CD14-positive monocyte (primary cell): ENCODE results near the gene TMTC1. TPM values are rescaled to one million over a fixed set of nuclear protein-coding genes. Genes with fewer than 3 reads are reported as not detected.

Experiments used
- DNase-seq, 3 donors: peaks; one replicate each; pipeline ENCODE4 v3.0.0-alpha.2; 2011 to 2022
- H2AFZ ChIP-seq: 2 replicates; pipeline ENCODE4 v1.6.0; 2012; ENCODE audit warnings: mild to moderate bottlenecking, low read depth, low read length, inconsistent platforms; ENCODE audit not compliant: insufficient read depth, poor library complexity, severe bottlenecking
- H3K27ac ChIP-seq, 2 donors: 1 replicate in 1 of 2; 2 replicates in 1 of 2; pipeline ENCODE4 v1.5.1; 2012 to 2013; ENCODE audit warnings: low read length in 2 of 2, control low read depth in 1 of 2, inconsistent platforms in 1 of 2, low read depth in 1 of 2, mild to moderate bottlenecking in 1 of 2
- H3K27me3 ChIP-seq, 2 donors: one replicate each; pipeline versions ENCODE4 v1.6.0 to v1.6.1; 2011 to 2013; ENCODE audit warnings: low read length in 2 of 2; ENCODE audit not compliant: control insufficient read depth in 2 of 2, insufficient read depth in 2 of 2
- H3K36me3 ChIP-seq, 2 donors: replicated peaks in 1 of 2; 1 replicate in 1 of 2; 2 replicates in 1 of 2; pipeline versions ENCODE4 v1.5.1 to v1.6.1; 2012 to 2013; ENCODE audit warnings: low read length in 2 of 2, control low read depth in 1 of 2, inconsistent platforms in 1 of 2, mild to moderate bottlenecking in 1 of 2; ENCODE audit not compliant: insufficient read depth in 2 of 2, control insufficient read depth in 1 of 2
- H3K4me1 ChIP-seq, 2 donors: 1 replicate in 1 of 2; 2 replicates in 1 of 2; pipeline versions ENCODE4 v1.5.1 to v1.6.1; 2012 to 2013; ENCODE audit warnings: low read length in 2 of 2, control low read depth in 1 of 2, inconsistent platforms in 1 of 2, mild to moderate bottlenecking in 1 of 2, moderate library complexity in 1 of 2; ENCODE audit not compliant: insufficient read depth in 2 of 2, control insufficient read depth in 1 of 2
- H3K4me2 ChIP-seq: replicated peaks from 2 replicates; pipeline ENCODE3; 2012; ENCODE audit warnings: low read length, moderate library complexity, mild to moderate bottlenecking; ENCODE audit not compliant: poor library complexity, severe bottlenecking; ENCODE audit errors: extremely low read depth
- H3K4me3 ChIP-seq, 3 experiments: fragments of 200-600 bp in 1 of 3; sonication (generic) in 1 of 3; replicated peaks in 1 of 3; 1 replicate in 2 of 3; 2 replicates in 1 of 3; pipeline ENCODE4 v1.5.1; 2011 to 2013; ENCODE audit warnings: low read length in 3 of 3, mild to moderate bottlenecking in 3 of 3, control low read depth in 2 of 3, low read depth in 2 of 3, inconsistent platforms in 1 of 3, moderate library complexity in 1 of 3
- H3K79me2 ChIP-seq: 2 replicates; pipeline ENCODE4 v1.6.0; 2012; ENCODE audit warnings: mild to moderate bottlenecking, control low read depth, inconsistent platforms, low read length, moderate library complexity; ENCODE audit not compliant: insufficient read depth
- H3K9ac ChIP-seq: 2 replicates; pipeline ENCODE4 v1.6.0; 2017; ENCODE audit warnings: low read length, mild to moderate bottlenecking; ENCODE audit not compliant: insufficient read depth, poor library complexity, severe bottlenecking
- H3K9me3 ChIP-seq, 2 donors: replicated peaks in 1 of 2; 1 replicate in 1 of 2; 2 replicates in 1 of 2; pipeline versions ENCODE4 v1.5.1 to v1.6.1; 2012 to 2013; ENCODE audit warnings: low read length in 2 of 2, control low read depth in 1 of 2; ENCODE audit not compliant: control insufficient read depth in 1 of 2, insufficient read depth in 1 of 2
- H4K20me1 ChIP-seq: 2 replicates; pipeline ENCODE4 v1.6.0; 2012; ENCODE audit warnings: mild to moderate bottlenecking, low read length, control low read depth, moderate library complexity; ENCODE audit not compliant: insufficient read depth
- H3K27ac Mint-ChIP-seq, 7 donors: one replicate each; pipeline ENCODE4 v1.8.0; 2020; ENCODE audit warnings: mild to moderate bottlenecking in 7 of 7, mixed read lengths in 7 of 7, moderate library complexity in 6 of 7, inconsistent platforms in 2 of 7
- H3K27me3 Mint-ChIP-seq, 3 donors: one replicate each; pipeline ENCODE4 v1.8.0; 2021 to 2022; ENCODE audit warnings: low read depth in 3 of 3, mild to moderate bottlenecking in 3 of 3, mixed read lengths in 3 of 3, moderate library complexity in 3 of 3, inconsistent platforms in 1 of 3
- H3K36me3 Mint-ChIP-seq, 2 donors: one replicate each; pipeline ENCODE4 v1.8.0; 2020; ENCODE audit warnings: mixed read lengths in 2 of 2, inconsistent platforms in 1 of 2, mild to moderate bottlenecking in 1 of 2
- H3K4me1 Mint-ChIP-seq: one replicate; pipeline ENCODE4 v1.8.0; 2020; ENCODE audit warnings: mild to moderate bottlenecking, mixed read lengths
- H3K4me3 Mint-ChIP-seq, 2 donors: one replicate each; pipeline ENCODE4 v1.8.0; 2020; ENCODE audit warnings: mild to moderate bottlenecking in 2 of 2, mixed read lengths in 2 of 2, moderate library complexity in 1 of 2
- H3K9me3 Mint-ChIP-seq, 7 donors: one replicate each; pipeline ENCODE4 v1.8.0; 2020 to 2022; ENCODE audit warnings: mixed read lengths in 7 of 7, mild to moderate bottlenecking in 6 of 7, moderate library complexity in 6 of 7, inconsistent platforms in 2 of 7
- CTCF ChIP-seq: fragments of 200-600 bp; IDR thresholded peaks from one replicate; pipeline ENCODE4 v1.8.0; 2022; ENCODE audit warnings: antibody characterized with exemption, mild to moderate bottlenecking
- WGBS: methylation state at CpG from one replicate; pipeline ENCODE4 v1.1.5; 2013; ENCODE audit warnings: missing lambda C conversion rate; ENCODE audit not compliant: insufficient coverage; 5-methylcytosine and 5-hydroxymethylcytosine counted together
- intact Hi-C, 2 donors: fragments of 100-400 bp; cut with micrococcal nuclease; formaldehyde crosslinking; loops; one replicate each; pipeline versions ENCODE4 v1.15.0 to v1.15.1; 2023
- polyA plus RNA-seq, 3 donors: library from polyadenylated mRNA; depleted of rRNA in 1 of 3; unstranded in 2 of 3; stranded (reverse) in 1 of 3; fragments of 300-500 nt in 2 of 3; fragments of >200 nt in 1 of 3; fragmentation: Illumina TruSeq in 2 of 3; gene quantifications; 1 replicate in 2 of 3; 2 replicates in 1 of 3; pipeline ENCODE4 v1.2.3, GENCODE V29; 2012 to 2021

TMTC1 gene
- polyA plus RNA-seq, 3 donors = 0.57 to 5.6 (median 2.1) TPM

GRCh38 chr12:29763301-29763683, 20.4 kb downstream of the TMTC1 start:
- intact Hi-C loops = no loop called here
- Histone ChIP-seq H3K36me3 (peaks cover 0 to 3% of the 10 kb centered on the region in 2 donors), H3K27ac (no peak overlapping the region), H3K27me3 (peaks cover 0 to 2% of the 10 kb centered on the region in 2 donors), H3K9me3 (no peaks in the 10 kb centered on the region), H3K9ac (no peak overlapping the region), H3K4me2 (no peak overlapping the region), H3K79me2 (no peaks in the 10 kb centered on the region), H4K20me1 (no peaks in the 10 kb centered on the region), H3K4me1 (peaks cover 0 to 11% of the 10 kb centered on the region in 2 donors), H2AFZ (no peak overlapping the region), H3K4me3 (no peak overlapping the region)
- H3K27me3 Mint-ChIP-seq = peaks cover 0 to 2% (median 0%) of the 10 kb centered on the region in 3 donors
- no peak overlapping the region for H3K27ac Mint-ChIP-seq
- H3K9me3 Mint-ChIP-seq = peaks cover 0 to 4% (median 0%) of the 10 kb centered on the region in 7 donors
- H3K4me3 Mint-ChIP-seq = no peak overlapping the region
- no peak for TF ChIP-seq CTCF
- H3K36me3 Mint-ChIP-seq = peaks cover 1 to 23% of the 10 kb centered on the region in 2 donors
- DNase-seq = no peak
- H3K4me1 Mint-ChIP-seq = peaks cover 9% of the 10 kb centered on the region

GRCh38 chr12:29762637-29763300, 21.0 kb downstream of the TMTC1 start:
- Histone ChIP-seq H3K4me2 (no peak overlapping the region), H3K36me3 (peaks cover 0 to 3% of the 10 kb centered on the region in 2 donors), H3K9ac (no peak overlapping the region), H3K4me3 (no peak overlapping the region), H3K27ac (no peak overlapping the region), H3K79me2 (no peaks in the 10 kb centered on the region), H3K4me1 (peaks cover 0 to 6% of the 10 kb centered on the region in 2 donors), H2AFZ (no peak overlapping the region), H4K20me1 (no peaks in the 10 kb centered on the region), H3K27me3 (peaks cover 0 to 2% of the 10 kb centered on the region in 2 donors), H3K9me3 (no peaks in the 10 kb centered on the region)
- Mint-ChIP-seq H3K4me3 (no peak overlapping the region), H3K4me1 (peaks cover 4% of the 10 kb centered on the region), H3K27ac (no peak overlapping the region), H3K36me3 (peaks cover 1 to 27% of the 10 kb centered on the region in 2 donors), H3K27me3 (peaks cover 0 to 2% (median 0%) of the 10 kb centered on the region in 3 donors), H3K9me3 (peaks cover 0 to 4% (median under 1%) of the 10 kb centered on the region in 7 donors)
- 96% methylated on average over 5 of the region's 7 CpGs for WGBS
- intact Hi-C loops = no loop called here
- no peak for DNase-seq
- no peak for TF ChIP-seq CTCF
